ENCODE measurements around the gene CEP89.
"Not testable (repeated sequence)": the region's sequence is repeated elsewhere in the genome, so short reads cannot be mapped to it uniquely, and the experiment has no call there.

GRCh38 chr19:32997061-32997464 is 25.3 kb upstream of the CEP89 start:
- not testable (repeated sequence) for TF ChIP-seq POLR2A (IDR thresholded peaks at IDR 0.05; ENCODE audit: low read depth, low read length); POLR2AphosphoS5 (IDR thresholded peaks at IDR 0.05; ENCODE audit: low read depth, low read length); TAF1 (IDR thresholded peaks at IDR 0.05; ENCODE audit: borderline replicate concordance, low read depth, low read length)

Data from GM12892 (cell line).